Measurements from ENCODE around the gene MEIOSIN.
"Not testable (repeated sequence)": the region's sequence is repeated elsewhere in the genome, so short reads cannot be mapped to it uniquely, and the experiment has no call there.

GRCh38 chr19:45720065-45720464, 13.2 kb upstream of the MEIOSIN start:
- not testable (repeated sequence) for TF ChIP-seq CTCF, POLR2AphosphoS5 (IDR thresholded peaks at IDR 0.05)

All from gastroesophageal sphincter (tissue), 3 donors.